GM18498 (cell line): Measurements from ENCODE around the gene NOS3.
A peak's percentile ranks its signal among the peaks of the same experiment; 100 is the strongest.
"Not testable (repeated sequence)": the region's sequence is repeated elsewhere in the genome, so short reads cannot be mapped to it uniquely, and the experiment has no call there.

Experiments used
- ATAC-seq: cut with Tn5 transposase; IDR thresholded peaks from one replicate; pipeline ENCODE4 v1.9.1; 2021; ENCODE audit warnings: mild to moderate bottlenecking, moderate library complexity; ENCODE audit not compliant: unreplicated experiment

NOS3 gene

GRCh38 chr7:151013733-151014497 is 23.1 kb downstream of the NOS3 start:
- ATAC-seq = peak; percentile 52

GRCh38 chr7:151014950-151015349 is 24.1 kb downstream of the NOS3 start:
- ATAC-seq = no peak

- no peak for ATAC-seq
These were observed 25.1 kb downstream of the NOS3 start for GRCh38 chr7:151015967-151016366.

- ATAC-seq = no peak
These were observed 25.7 kb downstream of the NOS3 start for GRCh38 chr7:151016505-151016904.

GRCh38 chr7:151016942-151017341 is 26.1 kb downstream of the NOS3 start:
- no peak for ATAC-seq

GRCh38 chr7:151017370-151017952 is 26.6 kb downstream of the NOS3 start:
- ATAC-seq = no peak

GRCh38 chr7:151017953-151018420 is 27.2 kb downstream of the NOS3 start:
- peak; percentile 58 for ATAC-seq

GRCh38 chr7:151018421-151019129 is 27.8 kb downstream of the NOS3 start:
- no peak for ATAC-seq

GRCh38 chr7:151019130-151019447 is 28.3 kb downstream of the NOS3 start:
- ATAC-seq = no peak

- no peak for ATAC-seq
These were observed 29.4 kb downstream of the NOS3 start for GRCh38 chr7:151020231-151020630.

GRCh38 chr7:151023232-151023631 is 32.4 kb downstream of the NOS3 start:
- ATAC-seq = no peak

GRCh38 chr7:151024435-151025056 is 33.7 kb downstream of the NOS3 start, which contains the start of gene ATG9B:
Gene ATG9B (minus strand): TSS chr7:151024494. CDS start chr7:151024423, 71 bp downstream.
- no peak for ATAC-seq

- no peak for ATAC-seq
These were observed 35.3 kb downstream of the NOS3 start for GRCh38 chr7:151025924-151026671.

- ATAC-seq = not testable (repeated sequence)
These were observed 36.2 kb downstream of the NOS3 start for GRCh38 chr7:151026771-151027727.

- ATAC-seq = peak; percentile 2
These were observed 36.9 kb downstream of the NOS3 start for GRCh38 chr7:151027728-151028130.

GRCh38 chr7:151028131-151028947 is 37.5 kb downstream of the NOS3 start, which contains the start of gene ABCB8:
Gene ABCB8 (plus strand): TSS chr7:151028450. CDS start chr7:151028516, 66 bp downstream.
- peak; percentile 94 for ATAC-seq

- ATAC-seq = no peak
These were observed 38.2 kb downstream of the NOS3 start for GRCh38 chr7:151028948-151029501.

- no peak for ATAC-seq
These were observed 40.2 kb downstream of the NOS3 start for GRCh38 chr7:151031011-151031410.
